CD8-positive, alpha-beta memory T cell (primary cell): Measurements from ENCODE around the gene RNF208. TPM values are rescaled to one million over a fixed set of nuclear protein-coding genes. Genes with fewer than 3 reads are reported as not detected.
A peak's percentile ranks its signal among the peaks of the same experiment; 100 is the strongest.

ENCODE experiments used
- CTCF ChIA-PET: fragments of 350-600 bp; sonication (Branson Sonifier 250); formaldehyde crosslinking; loops from one replicate; lab custom pipeline; 2021; ENCODE audit warnings: antibody characterized with exemption; lab: Charles Lee
- POLR2A ChIA-PET: fragments of 350-600 bp; sonication (Branson Sonifier 250); formaldehyde crosslinking; loops from one replicate; lab custom pipeline; 2021; ENCODE audit warnings: antibody characterized with exemption; lab: Charles Lee
- DNase-seq, 5 donors: peaks; one replicate each; pipeline versions ENCODE4 v3.0.0 to v3.0.0-alpha.2; 2020 to 2022; ENCODE audit warnings: mixed read lengths in 1 of 5
- H3K27ac ChIP-seq: one replicate; pipeline ENCODE4 v1.7.0; 2013; ENCODE audit warnings: low read depth, mild to moderate bottlenecking, low read length, moderate library complexity
- H3K27me3 ChIP-seq: 2 replicates; pipeline ENCODE4 v1.7.0; 2013; ENCODE audit warnings: low read length, mild to moderate bottlenecking; ENCODE audit not compliant: insufficient read depth, poor library complexity, severe bottlenecking
- H3K36me3 ChIP-seq: 2 replicates; pipeline ENCODE4 v1.7.0; 2013; ENCODE audit warnings: mild to moderate bottlenecking, low read length, moderate library complexity; ENCODE audit not compliant: insufficient read depth
- H3K4me1 ChIP-seq: 2 replicates; pipeline ENCODE4 v1.7.0; 2013; ENCODE audit warnings: mild to moderate bottlenecking, low read length, moderate library complexity; ENCODE audit not compliant: insufficient read depth
- H3K4me3 ChIP-seq: 2 replicates; pipeline ENCODE4 v1.7.0; 2013; ENCODE audit warnings: mild to moderate bottlenecking, low read length
- H3K9me3 ChIP-seq: 2 replicates; pipeline ENCODE4 v1.7.0; 2013; ENCODE audit warnings: mild to moderate bottlenecking, low read length
- H3K27ac Mint-ChIP-seq, 8 donors: one replicate each; pipeline ENCODE4 v1.8.0; 2020 to 2021; ENCODE audit warnings: mixed read lengths in 8 of 8, mild to moderate bottlenecking in 6 of 8, inconsistent platforms in 3 of 8, moderate library complexity in 3 of 8
- H3K27me3 Mint-ChIP-seq, 2 donors: one replicate each; pipeline ENCODE4 v1.8.0; 2020 to 2021; ENCODE audit warnings: mixed read lengths in 2 of 2, mild to moderate bottlenecking in 1 of 2, moderate library complexity in 1 of 2
- H3K36me3 Mint-ChIP-seq, 3 donors: one replicate each; pipeline ENCODE4 v1.8.0; 2020 to 2021; ENCODE audit warnings: mixed read lengths in 3 of 3, inconsistent platforms in 1 of 3, mild to moderate bottlenecking in 1 of 3
- H3K4me1 Mint-ChIP-seq, 3 donors: one replicate each; pipeline ENCODE4 v1.8.0; 2020 to 2021; ENCODE audit warnings: mixed read lengths in 3 of 3, inconsistent platforms in 1 of 3, mild to moderate bottlenecking in 1 of 3
- H3K4me3 Mint-ChIP-seq, 7 donors: one replicate each; pipeline ENCODE4 v1.8.0; 2020 to 2021; ENCODE audit warnings: mixed read lengths in 7 of 7, mild to moderate bottlenecking in 6 of 7, moderate library complexity in 4 of 7, inconsistent platforms in 2 of 7
- H3K9me3 Mint-ChIP-seq, 5 donors: one replicate each; pipeline ENCODE4 v1.8.0; 2020 to 2022; ENCODE audit warnings: mixed read lengths in 5 of 5, mild to moderate bottlenecking in 3 of 5, moderate library complexity in 2 of 5, inconsistent platforms in 1 of 5
- polyA plus RNA-seq: library from polyadenylated mRNA; unstranded; fragments of 300-500 nt; fragmentation: Illumina TruSeq; gene quantifications from one replicate; pipeline ENCODE4 v1.2.3, GENCODE V29; 2021
- total RNA-seq, 2 experiments: library from RNA; stranded (reverse); gene quantifications; one replicate each; pipeline ENCODE4 v1.2.3, GENCODE V29; 2021

RNF208 gene
- total and polyA plus RNA-seq, 3 experiments from 2014 or later, result 2.7 to 3.3 TPM; not detected in 1

- no peak for DNase-seq
- Histone ChIP-seq H3K27me3 (no peaks in the 10 kb centered on the region), H3K36me3 (no peaks in the 10 kb centered on the region), H3K4me3 (no peak overlapping the region), H3K27ac (no peak overlapping the region), H3K4me1 (peaks cover 18% of the 10 kb centered on the region), H3K9me3 (no peaks in the 10 kb centered on the region)
- Mint-ChIP-seq H3K27me3 (no peaks in the 10 kb centered on the region), H3K9me3 (no peaks in the 10 kb centered on the region), H3K36me3 (peaks cover 0 to 33% (median 2%) of the 10 kb centered on the region in 3 donors), H3K4me3 (peak overlapping the region; percentile 86 to 93 (median 88)), H3K4me1 (peaks cover 9 to 25% (median 16%) of the 10 kb centered on the region in 3 donors), H3K27ac (peak overlapping the region in 3 of 8 donors; percentile 51 to 81 (median 61))
- POLR2A ChIA-PET, result interaction anchor here (5.4 kb wide), 1 partner anchor 15 kb away, joined by 83 read pairs; the partner anchor contains the start of gene TUBB4B
- CTCF ChIA-PET, result interaction anchor here (1.4 to 6.2 kb wide), 5 partner anchors 16 to 167 kb away, joined by 5 to 43 read pairs (median 7); partner anchors contain the start of genes EXD3, NOXA1 and TUBB4B
Observed at GRCh38 chr9:137256856-137257255, 34.8 kb upstream of the RNF208 start.

- Histone ChIP-seq H3K36me3 (no peaks in the 10 kb centered on the region), H3K27me3 (no peaks in the 10 kb centered on the region), H3K4me1 (peaks cover 18% of the 10 kb centered on the region), H3K27ac (no peak overlapping the region), H3K9me3 (no peaks in the 10 kb centered on the region), H3K4me3 (peak overlapping the region; percentile 72)
- ChIA-PET CTCF (interaction anchor here (1.4 to 6.2 kb wide), 5 partner anchors 15 to 167 kb away, joined by 5 to 43 read pairs (median 7); partner anchors contain the start of genes EXD3, NOXA1 and TUBB4B), POLR2A (interaction anchor here (5.4 kb wide), 1 partner anchor 15 kb away, joined by 83 read pairs; the partner anchor contains the start of gene TUBB4B)
- Mint-ChIP-seq H3K36me3 (peaks cover 0 to 29% (median 0%) of the 10 kb centered on the region in 3 donors), H3K9me3 (no peaks in the 10 kb centered on the region), H3K27me3 (no peaks in the 10 kb centered on the region), H3K4me1 (peaks cover 8 to 25% (median 11%) of the 10 kb centered on the region in 3 donors), H3K27ac (peak overlapping the region in 3 of 8 donors; percentile 61 to 81 (median 61)), H3K4me3 (peak overlapping the region; percentile 86 to 93 (median 88))
- no peak for DNase-seq
Observed at GRCh38 chr9:137256362-137256761, 34.3 kb upstream of the RNF208 start.

- peak overlapping the region in 6 of 8 donors; percentile 47 to 93 (median 70) for H3K27ac Mint-ChIP-seq
- Histone ChIP-seq H3K27ac (peak overlapping the region; percentile 73), H3K27me3 (no peaks in the 10 kb centered on the region), H3K9me3 (no peaks in the 10 kb centered on the region), H3K4me3 (peak overlapping the region; percentile 72), H3K4me1 (peaks cover 18% of the 10 kb centered on the region), H3K36me3 (no peaks in the 10 kb centered on the region)
- no peaks in the 10 kb centered on the region for H3K27me3 Mint-ChIP-seq
- peaks cover 0 to 29% (median 0%) of the 10 kb centered on the region in 3 donors for H3K36me3 Mint-ChIP-seq
- H3K9me3 Mint-ChIP-seq, result no peaks in the 10 kb centered on the region
- POLR2A ChIA-PET, result interaction anchor here (1.2 to 5.4 kb wide), 2 partner anchors 14 to 55 kb away, joined by 3 to 83 read pairs; partner anchors contain the start of genes TPRN and TUBB4B
- CTCF ChIA-PET, result interaction anchor here (1.4 to 6.2 kb wide), 5 partner anchors 15 to 168 kb away, joined by 5 to 43 read pairs (median 7); partner anchors contain the start of genes EXD3, NOXA1 and TUBB4B
- peaks cover 8 to 25% (median 11%) of the 10 kb centered on the region in 3 donors for H3K4me1 Mint-ChIP-seq
- peak in 1 of 5 donors; percentile 37 for DNase-seq
- H3K4me3 Mint-ChIP-seq, result peak overlapping the region; percentile 86 to 93 (median 88)
Observed at GRCh38 chr9:137255448-137256114, 33.5 kb upstream of the RNF208 start.

GRCh38 chr9:137254624-137255447, 32.8 kb upstream of the RNF208 start, which contains the start of gene NELFB:
NELFB (plus strand) TSS chr9:137255327.
- Mint-ChIP-seq H3K27me3 (no peaks in the 10 kb centered on the region), H3K27ac (peak within 1 kb of the TSS in 7 of 8 donors; percentile 61 to 97 (median 84)), H3K4me3 (peak within 1 kb of the TSS; percentile 86 to 96 (median 88)), H3K4me1 (peaks cover 8 to 25% (median 11%) of the 10 kb centered on the region in 3 donors), H3K36me3 (peaks cover 0 to 29% (median 0%) of the 10 kb centered on the region in 3 donors), H3K9me3 (no peaks in the 10 kb centered on the region)
- Histone ChIP-seq H3K4me1 (peaks cover 18% of the 10 kb centered on the region), H3K27ac (peak within 1 kb of the TSS; percentile 73), H3K27me3 (no peaks in the 10 kb centered on the region), H3K9me3 (no peaks in the 10 kb centered on the region), H3K4me3 (peak within 1 kb of the TSS; percentile 77), H3K36me3 (no peaks in the 10 kb centered on the region)
- POLR2A ChIA-PET, result interaction anchor here (1.0 to 5.4 kb wide), 5 partner anchors 13 to 160 kb away, joined by 3 to 83 read pairs (median 4); partner anchors contain the start of genes NDOR1, TMEM203, TPRN and TUBB4B
- DNase-seq, result peak; percentile 94 to 97 (median 95)
- CTCF ChIA-PET, result interaction anchor here (1.2 to 6.2 kb wide), 6 partner anchors 14 to 169 kb away, joined by 3 to 43 read pairs (median 8); partner anchors contain the start of genes EXD3, NOXA1 and TUBB4B

- Histone ChIP-seq H3K27me3 (no peaks in the 10 kb centered on the region), H3K9me3 (no peaks in the 10 kb centered on the region), H3K4me3 (no peak overlapping the region), H3K27ac (peak overlapping the region; percentile 61), H3K36me3 (no peaks in the 10 kb centered on the region), H3K4me1 (peaks cover 18% of the 10 kb centered on the region)
- Mint-ChIP-seq H3K27ac (peak overlapping the region in 6 of 8 donors; percentile 57 to 97 (median 74)), H3K4me3 (peak overlapping the region; percentile 73 to 96 (median 87)), H3K27me3 (no peaks in the 10 kb centered on the region), H3K4me1 (peaks cover 8 to 22% (median 11%) of the 10 kb centered on the region in 3 donors), H3K36me3 (peaks cover 0 to 24% (median 0%) of the 10 kb centered on the region in 3 donors), H3K9me3 (no peaks in the 10 kb centered on the region)
- POLR2A ChIA-PET, result interaction anchor here (1.0 to 5.4 kb wide), 5 partner anchors 13 to 159 kb away, joined by 3 to 83 read pairs (median 4); partner anchors contain the start of genes NDOR1, TMEM203, TPRN and TUBB4B
- no peak for DNase-seq
- CTCF ChIA-PET, result interaction anchor here (1.2 to 6.2 kb wide), 4 partner anchors 13 to 124 kb away, joined by 3 to 43 read pairs (median 12); partner anchors contain the start of gene TUBB4B
Observed at GRCh38 chr9:137253717-137254623, 31.9 kb upstream of the RNF208 start.

- Histone ChIP-seq H3K27ac (no peak overlapping the region), H3K27me3 (no peaks in the 10 kb centered on the region), H3K36me3 (no peaks in the 10 kb centered on the region), H3K4me1 (peaks cover 18% of the 10 kb centered on the region), H3K4me3 (no peak overlapping the region), H3K9me3 (no peaks in the 10 kb centered on the region)
- H3K27ac Mint-ChIP-seq, result no peak overlapping the region
- ChIA-PET CTCF (interaction anchor here (2.1 to 6.2 kb wide), 2 partner anchors 12 to 16 kb away, joined by 10 to 43 read pairs; partner anchors contain the start of gene TUBB4B), POLR2A (interaction anchor here (5.4 kb wide), 1 partner anchor 11 kb away, joined by 83 read pairs; the partner anchor contains the start of gene TUBB4B)
- peak overlapping the region in 1 of 7 donors; percentile 52 for H3K4me3 Mint-ChIP-seq
- H3K4me1 Mint-ChIP-seq, result peaks cover 8 to 22% (median 11%) of the 10 kb centered on the region in 3 donors
- no peak for DNase-seq
- H3K36me3 Mint-ChIP-seq, result peaks cover 0 to 14% (median 0%) of the 10 kb centered on the region in 3 donors
- no peaks in the 10 kb centered on the region for H3K27me3 Mint-ChIP-seq
- H3K9me3 Mint-ChIP-seq, result no peaks in the 10 kb centered on the region
Observed at GRCh38 chr9:137252555-137253506, 30.8 kb upstream of the RNF208 start.
